Lung (tissue), 16 donors: ENCODE results near the gene ZNF285. TPM values are rescaled to one million over a fixed set of nuclear protein-coding genes. Genes with fewer than 3 reads are reported as not detected.
A peak's percentile ranks its signal among the peaks of the same experiment; 100 is the strongest.

Experiments used
- ATAC-seq: fragments of 200-7000 bp; cut with Tn5 transposase; one replicate; pipeline ENCODE4 v1.9.1; 2020; ENCODE audit warnings: moderate number of reproducible peaks; ENCODE audit not compliant: insufficient read depth, low FRiP score
- DNase-seq, 3 donors: peaks; one replicate each; pipeline ENCODE4 v3.0.0-alpha.2; 2013 to 2017
- H3K27ac ChIP-seq, 2 donors: one replicate each; pipeline ENCODE4 v1.5.1; 2013; ENCODE audit warnings: mild to moderate bottlenecking in 2 of 2, moderate library complexity in 2 of 2, control low read depth in 1 of 2, inconsistent platforms in 1 of 2, low read depth in 1 of 2, low read length in 1 of 2
- H3K27me3 ChIP-seq, 3 donors: one replicate each; pipeline ENCODE4 v1.5.1; 2013; ENCODE audit warnings: low read length in 2 of 3; ENCODE audit not compliant: control insufficient read depth in 3 of 3, insufficient read depth in 3 of 3
- H3K36me3 ChIP-seq, 4 donors: one replicate each; pipeline ENCODE4 v1.5.1; 2013; ENCODE audit warnings: low read length in 4 of 4, mild to moderate bottlenecking in 1 of 4, moderate library complexity in 1 of 4; ENCODE audit not compliant: control insufficient read depth in 4 of 4, insufficient read depth in 4 of 4
- H3K4me1 ChIP-seq, 5 donors: one replicate each; pipeline ENCODE4 v1.5.1; 2013; ENCODE audit warnings: low read length in 5 of 5, mild to moderate bottlenecking in 2 of 5, moderate library complexity in 1 of 5; ENCODE audit not compliant: control insufficient read depth in 5 of 5, insufficient read depth in 5 of 5
- H3K4me3 ChIP-seq: one replicate; pipeline ENCODE4 v1.5.1; 2013; ENCODE audit warnings: mild to moderate bottlenecking, control low read depth, moderate library complexity
- H3K9ac ChIP-seq, 2 donors: one replicate each; pipeline ENCODE4 v1.5.1; 2013; ENCODE audit warnings: low read length in 2 of 2, control low read depth in 1 of 2; ENCODE audit not compliant: insufficient read depth in 1 of 2
- H3K9me3 ChIP-seq, 4 donors: one replicate each; pipeline ENCODE4 v1.5.1; 2013; ENCODE audit warnings: low read length in 3 of 4, mild to moderate bottlenecking in 1 of 4, moderate library complexity in 1 of 4; ENCODE audit not compliant: control insufficient read depth in 4 of 4, insufficient read depth in 3 of 4
- CTCF ChIP-seq: IDR thresholded peaks from 2 replicates; pipeline ENCODE4 v1.5.1; 2012; ENCODE audit warnings: mild to moderate bottlenecking; ENCODE audit errors: control extremely low read depth, extremely low read depth
- WGBS, 2 donors: extraction: QIAGEN DNeasy Blood & Tissue Kit; methylation state at CpG; one replicate each; pipeline ENCODE4 v1.1.7; 2013; 5-methylcytosine and 5-hydroxymethylcytosine counted together
- long read RNA-seq, 5 donors: transcript quantifications; one replicate each; lab custom pipeline, GENCODE V29; 2026
- polyA plus RNA-seq, 2 donors: library from polyadenylated mRNA; stranded (reverse); fragments of 200-250 nt; gene quantifications; one replicate each; pipeline ENCODE4 v1.2.1, GENCODE V29; 2013
- total RNA-seq, 2 donors: library from RNA; depleted of rRNA in 1 of 2; stranded (reverse); fragments of >200 nt in 1 of 2; gene quantifications; one replicate each; pipeline ENCODE4 v1.2.1, GENCODE V29; 2014 to 2021
- donor health status: control.
- donor health status: control.
- donor health status: Bipolar disorder and iron deficiency.
- donor health status: healthy.
- donor health status: DM: yes; HTN: yes; CAD: no.

Gene ZNF285
- 1 to 10 TPM; 1.4 to 6.4 TPM for total RNA-seq
- polyA plus RNA-seq = under 1 TPM; 0.56 to 0.63 TPM
- long read RNA-seq, donor 1, full-length matches to known transcripts = 1 of 1 reads
- long read RNA-seq, donor 1, partial matches to known transcripts = 0 of 1 reads
- long read RNA-seq, donor 1, other reads (novel, unspliced or antisense) = 0 of 1 reads
- long read RNA-seq, donor 2, full-length matches to known transcripts = 1 of 1 reads
- long read RNA-seq, donor 2, partial matches to known transcripts = 0 of 1 reads
- long read RNA-seq, donor 2, other reads (novel, unspliced or antisense) = 0 of 1 reads
- long read RNA-seq, donor 3, full-length matches to known transcripts = 3 of 3 reads
- long read RNA-seq, donor 3, partial matches to known transcripts = 0 of 3 reads
- long read RNA-seq, donor 3, other reads (novel, unspliced or antisense) = 0 of 3 reads
- long read RNA-seq, donor 4, partial matches to known transcripts = 0 of 1 reads
- long read RNA-seq, donor 4, other reads (novel, unspliced or antisense) = 0 of 1 reads
- long read RNA-seq, donor 5, full-length matches to known transcripts = 1 of 1 reads
- long read RNA-seq, donor 5, partial matches to known transcripts = 0 of 1 reads
- long read RNA-seq, donor 5, other reads (novel, unspliced or antisense) = 0 of 1 reads

GRCh38 chr19:44401139-44402115 lies at the start of gene ZNF285:
ZNF285 (minus strand) TSS chr19:44401608; CDS start chr19:44397213, 4,395 bp downstream.
- H3K9ac ChIP-seq = peak within 1 kb of the TSS; percentile 34 to 52
- 7 to 8% methylated on average over 43 of the region's 43 CpGs for WGBS, 2 donors
- peak within 1 kb of the TSS; percentile 53 for H3K4me3 ChIP-seq
- ATAC-seq (peak; percentile 97), DNase-seq (peak; percentile 97 to 99 (median 99))
- H3K4me1 ChIP-seq = no peaks in the 10 kb centered on the region
- H3K27ac ChIP-seq = peak within 1 kb of the TSS; percentile 15 to 43
- peaks cover 0 to 18% (median 2%) of the 10 kb centered on the region in 4 donors for H3K9me3 ChIP-seq
- no peaks in the 10 kb centered on the region for H3K27me3 ChIP-seq
- H3K36me3 ChIP-seq = peaks cover 0 to 3% (median 1%) of the 10 kb centered on the region in 4 donors
- TF ChIP-seq CTCF = no peak

- ATAC-seq (peak; percentile 58), DNase-seq (peak; percentile 91 to 96 (median 95))
- Histone ChIP-seq H3K4me1 (peaks cover 0 to 11% (median 3%) of the 10 kb centered on the region in 5 donors), H3K27me3 (no peaks in the 10 kb centered on the region), H3K27ac (peak within 1 kb of the TSS in 1 of 2 donors; percentile 56), H3K9ac (peak within 1 kb of the TSS; percentile 27 to 55), H3K4me3 (peak within 1 kb of the TSS; percentile 41), H3K9me3 (peaks cover under 1 to 50% (median 16%) of the 10 kb centered on the region in 4 donors), H3K36me3 (peaks cover 0 to 40% (median 17%) of the 10 kb centered on the region in 4 donors)
- TF ChIP-seq CTCF = no peak
- WGBS, 2 donors = 3 to 4% methylated on average over 45 of the region's 45 CpGs
Observed at GRCh38 chr19:44447916-44448674, 46.7 kb upstream of the ZNF285 start, which contains the start of gene ZNF229. ZNF229 (minus strand) TSS chr19:44448472; CDS start chr19:44442847, 5,625 bp downstream.

- Histone ChIP-seq H3K27ac (no peak overlapping the region), H3K36me3 (peaks cover 4 to 72% (median 39%) of the 10 kb centered on the region in 4 donors), H3K27me3 (no peaks in the 10 kb centered on the region), H3K9me3 (peaks cover 8 to 42% (median 25%) of the 10 kb centered on the region in 4 donors), H3K9ac (no peak overlapping the region), H3K4me3 (no peak overlapping the region), H3K4me1 (no peaks in the 10 kb centered on the region)
- DNase-seq = no peak
- 98 to 99% methylated on average over 3 of the region's 3 CpGs for WGBS, 2 donors
- no peak for TF ChIP-seq CTCF
- no peak for ATAC-seq
Observed at GRCh38 chr19:44438441-44438840, 37.0 kb upstream of the ZNF285 start.
